ENCODE data around the gene DRD1. TPM values are rescaled to one million over a fixed set of nuclear protein-coding genes. Genes with fewer than 3 reads are reported as not detected.

Gene DRD1
- total and polyA plus RNA-seq, 2 experiments from 2014 or later: 0.25 to 1.2 TPM

GRCh38 chr5:175390352-175391083 is 53.5 kb downstream of the DRD1 start:
- TF ChIP-seq EZH2 (IDR thresholded peaks at IDR 0.05; ENCODE audit: borderline replicate concordance) (no peak), CTCF (IDR thresholded peaks at IDR 0.05; ENCODE audit: poor library complexity) (no peak), EZH2phosphoT487 (IDR thresholded peaks at IDR 0.05; ENCODE audit: low read depth, severe bottlenecking, unreplicated experiment) (no peak)
- Histone ChIP-seq H3K36me3 (replicated peaks; ENCODE audit: insufficient read depth, low read depth) (no peaks in the 10 kb centered on the region), H3K9me3 (ENCODE audit: low read depth) (no peaks in the 10 kb centered on the region), H3K9me2 (replicated peaks; ENCODE audit: insufficient read depth) (no peaks in the 10 kb centered on the region), H3K27me3 (no peaks in the 10 kb centered on the region), H4K20me1 (ENCODE audit: insufficient read depth, poor library complexity, severe bottlenecking) (no peaks in the 10 kb centered on the region), H3K4me1 (ENCODE audit: insufficient read depth) (no peaks in the 10 kb centered on the region), H3K27ac (no peak overlapping the region), H3K4me3 (no peak overlapping the region), H3K4me2 (no peak overlapping the region), H3K79me2 (no peaks in the 10 kb centered on the region), H2AFZ (no peak overlapping the region)
- no peak for DNase-seq (ENCODE audit: low spot score)
- WGBS (ENCODE audit: low lambda C conversion rate, missing lambda C conversion rate): 96% methylated on average over 4 of the region's 4 CpGs

Other genes starting within 250 kb of the DRD1 start
- 82.4 and 110 TPM in 2 replicates for gene SFXN1, start 34.4 kb upstream of the DRD1 start, total RNA-seq
- 57.0 and 60.0 TPM in 2 replicates for gene SFXN1, start 34.4 kb upstream of the DRD1 start, polyA plus RNA-seq
- 1.9 and 2.5 TPM in 2 replicates for gene HRH2, start 213.9 kb upstream of the DRD1 start, total RNA-seq
- gene HRH2, start 213.9 kb upstream of the DRD1 start, polyA plus RNA-seq: 2.2 and 2.4 TPM in 2 replicates